GM18868 (cell line): ENCODE measurements around the gene AWAT2.

Experiments used
- ATAC-seq: cut with Tn5 transposase; IDR thresholded peaks from one replicate; pipeline ENCODE4 v1.9.1; 2021; ENCODE audit warnings: mild to moderate bottlenecking, moderate library complexity; ENCODE audit not compliant: unreplicated experiment

Gene AWAT2

GRCh38 chrX:70049925-70050324 is at the start of gene AWAT2:
Gene AWAT2, minus strand, starts transcription at chrX:70049938. Its CDS starts 6 bp downstream, at chrX:70049932.
- no peak for ATAC-seq

GRCh38 chrX:70096052-70096451 is 46.3 kb upstream of the AWAT2 start:
- no peak for ATAC-seq

GRCh38 chrX:70092247-70092646 is 42.5 kb upstream of the AWAT2 start:
- ATAC-seq, result no peak

- ATAC-seq, result no peak
These were observed 40.0 kb upstream of the AWAT2 start for GRCh38 chrX:70089604-70090297.

GRCh38 chrX:70088751-70089150 is 39.0 kb upstream of the AWAT2 start:
- ATAC-seq, result no peak

- no peak for ATAC-seq
These were observed 38.3 kb upstream of the AWAT2 start for GRCh38 chrX:70087857-70088630.

- no peak for ATAC-seq
These were observed 35.0 kb upstream of the AWAT2 start for GRCh38 chrX:70084592-70085240.

GRCh38 chrX:70082723-70083122 is 33.0 kb upstream of the AWAT2 start:
- no peak for ATAC-seq

- ATAC-seq, result no peak
These were observed 30.1 kb upstream of the AWAT2 start for GRCh38 chrX:70079870-70080269.

- no peak for ATAC-seq
These were observed 29.6 kb upstream of the AWAT2 start for GRCh38 chrX:70079297-70079696.

GRCh38 chrX:70066646-70067045 is 16.9 kb upstream of the AWAT2 start:
- no peak for ATAC-seq

- ATAC-seq, result no peak
These were observed 13.3 kb upstream of the AWAT2 start for GRCh38 chrX:70062961-70063550.

GRCh38 chrX:70062076-70062475 is 12.3 kb upstream of the AWAT2 start, which contains the start of gene OTUD6A:
Gene OTUD6A, plus strand, starts transcription at chrX:70062457. Its CDS starts 68 bp downstream, at chrX:70062525.
- ATAC-seq, result no peak

- ATAC-seq, result no peak
These were observed 4.7 kb upstream of the AWAT2 start for GRCh38 chrX:70054391-70054790.

GRCh38 chrX:70052895-70053615 is 3.3 kb upstream of the AWAT2 start:
- no peak for ATAC-seq

GRCh38 chrX:70049406-70049805 is 332 bp downstream of the AWAT2 start:
- ATAC-seq, result no peak

GRCh38 chrX:70046978-70047377 is 2.8 kb downstream of the AWAT2 start:
- no peak for ATAC-seq

GRCh38 chrX:70044541-70045245 is 5.0 kb downstream of the AWAT2 start:
- ATAC-seq, result no peak

- ATAC-seq, result no peak
These were observed 6.1 kb downstream of the AWAT2 start for GRCh38 chrX:70043685-70044084.
